ENCODE data around the gene LAMTOR1. TPM values are rescaled to one million over a fixed set of nuclear protein-coding genes. Genes with fewer than 3 reads are reported as not detected.

LAMTOR1 gene
- total RNA-seq, 1 experiment from 2014 or later: 102 TPM

DNA sequence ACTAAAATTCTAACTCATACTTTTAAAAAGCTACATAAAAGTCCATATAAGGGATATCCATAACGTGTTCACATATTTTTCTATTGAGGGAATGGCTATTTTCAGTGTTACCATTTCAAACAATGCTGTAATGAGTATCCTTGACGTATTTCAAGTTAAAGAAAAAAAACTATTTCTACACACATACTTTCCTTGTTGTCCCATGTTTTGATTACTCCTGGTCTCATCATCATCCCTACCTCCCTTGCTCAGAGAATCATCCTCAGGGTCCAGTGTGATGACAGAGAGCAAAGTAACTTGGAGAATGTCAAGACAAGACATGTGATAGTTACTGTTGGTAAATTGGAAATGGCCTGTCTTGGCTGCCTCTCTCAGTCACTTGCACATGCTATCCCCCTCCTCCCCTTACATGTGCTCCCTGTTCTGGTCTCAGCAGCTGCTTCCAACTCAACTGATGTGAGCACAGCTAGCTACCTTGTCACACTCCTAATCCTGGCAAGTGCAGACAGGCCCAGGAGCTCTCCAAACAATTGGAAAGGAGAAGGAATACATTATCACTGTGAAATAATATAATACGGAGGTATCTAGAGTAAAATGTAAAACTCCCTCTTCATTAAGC, 44.6 kb downstream of the LAMTOR1 start:
- H2AFZ ChIP-seq (ENCODE audit: low read length): no peak overlapping the region
- DNase-seq: no peak
- H3K27me3 ChIP-seq (ENCODE audit: low read length): no peaks in the 10 kb centered on the region
- H3K9ac ChIP-seq (ENCODE audit: low read length): no peak overlapping the region
- H4K20me1 ChIP-seq (ENCODE audit: insufficient read depth, low read depth, low read length): peaks cover 16% of the 10 kb centered on the region; the same call in 1 of the 2 replicates
- H3K27ac ChIP-seq (ENCODE audit: low read length): no peak overlapping the region
- H3K9me2 ChIP-seq (replicated peaks; ENCODE audit: insufficient read depth, low read length): no peaks in the 10 kb centered on the region
- no peaks in the 10 kb centered on the region for H3K79me2 ChIP-seq (ENCODE audit: low read length)
- H3K4me3 ChIP-seq (ENCODE audit: low read length): no peak overlapping the region
- H3K9me3 ChIP-seq (ENCODE audit: low read length): no peaks in the 10 kb centered on the region
- no peak overlapping the region for H3K4me2 ChIP-seq (ENCODE audit: low read depth, low read length, poor library complexity, severe bottlenecking)
- peaks cover 4% of the 10 kb centered on the region; the same call in 1 of the 2 replicates for H3K4me1 ChIP-seq (ENCODE audit: low read length)
- H3K36me3 ChIP-seq (ENCODE audit: insufficient read depth, low read length): no peaks in the 10 kb centered on the region

- no peak for DNase-seq
- no peak overlapping the region for H3K4me2 ChIP-seq (ENCODE audit: low read depth, low read length, poor library complexity, severe bottlenecking)
- H3K79me2 ChIP-seq (ENCODE audit: low read length): no peaks in the 10 kb centered on the region
Measured at GRCh38 chr11:72048766-72049460, 54.2 kb downstream of the LAMTOR1 start.

More at GRCh38 chr11:72048766-72049460, 54.2 kb downstream of the LAMTOR1 start:
- H3K27me3 ChIP-seq (ENCODE audit: low read length): no peaks in the 10 kb centered on the region
- no peak overlapping the region for H3K27ac ChIP-seq (ENCODE audit: low read length)
- no peak overlapping the region for H3K9ac ChIP-seq (ENCODE audit: low read length)
- H3K4me1 ChIP-seq (ENCODE audit: low read length): no peaks in the 10 kb centered on the region
- H2AFZ ChIP-seq (ENCODE audit: low read length): no peak overlapping the region
- H4K20me1 ChIP-seq (ENCODE audit: insufficient read depth, low read depth, low read length): peaks cover 57% of the 10 kb centered on the region
- no peaks in the 10 kb centered on the region for H3K36me3 ChIP-seq (ENCODE audit: insufficient read depth, low read length)
- no peak overlapping the region for H3K4me3 ChIP-seq (ENCODE audit: low read length)
- no peaks in the 10 kb centered on the region for H3K9me2 ChIP-seq (replicated peaks; ENCODE audit: insufficient read depth, low read length)
- no peaks in the 10 kb centered on the region for H3K9me3 ChIP-seq (ENCODE audit: low read length)

Small RNA genes within 50 kb of the gene (small RNA-seq; reads per million reads assigned to genes)
- gene MIR3165 (not detected), gene RNU6-72P (not detected)

Other genes with a start within 250 kb of the LAMTOR1 start
- not detected in 2 replicates for gene DEFB131B, start 224.8 kb downstream of the LAMTOR1 start, total RNA-seq (2014; rRNA removed; shearing (Covaris generic); ENCODE audit: low replicate concordance)
- 10.9 and 11.6 TPM in 2 replicates for gene XNDC1N, start 174.7 kb downstream of the LAMTOR1 start, total RNA-seq (2014; rRNA removed; shearing (Covaris generic); ENCODE audit: low replicate concordance)
- 12.0 and 18.5 TPM in 2 replicates for gene RNF121, start 174.3 kb downstream of the LAMTOR1 start, total RNA-seq (2014; rRNA removed; shearing (Covaris generic); ENCODE audit: low replicate concordance)
- gene IL18BP, start 104.4 kb downstream of the LAMTOR1 start, total RNA-seq (2014; rRNA removed; shearing (Covaris generic); ENCODE audit: low replicate concordance): 5.4 and 6.2 TPM in 2 replicates
- 29.0 and 45.3 TPM in 2 replicates for gene NUMA1, start 22.8 kb downstream of the LAMTOR1 start, total RNA-seq (2014; rRNA removed; shearing (Covaris generic); ENCODE audit: low replicate concordance)
- gene LRRC51, start 22.4 kb downstream of the LAMTOR1 start, total RNA-seq (2014; rRNA removed; shearing (Covaris generic); ENCODE audit: low replicate concordance): 2.3 and 4.6 TPM in 2 replicates
- gene TOMT, start 2.6 kb upstream of the LAMTOR1 start, total RNA-seq (2014; rRNA removed; shearing (Covaris generic); ENCODE audit: low replicate concordance): 0.26 TPM in 1 of 2 replicates, not detected in the other
- gene ANAPC15, start 9.4 kb upstream of the LAMTOR1 start, total RNA-seq (2014; rRNA removed; shearing (Covaris generic); ENCODE audit: low replicate concordance): 37.4 and 40.9 TPM in 2 replicates
- not detected in 2 replicates for gene FOLR3, start 32.4 kb upstream of the LAMTOR1 start, total RNA-seq (2014; rRNA removed; shearing (Covaris generic); ENCODE audit: low replicate concordance)
- not detected in 2 replicates for gene FOLR1, start 88.8 kb upstream of the LAMTOR1 start, total RNA-seq (2014; rRNA removed; shearing (Covaris generic); ENCODE audit: low replicate concordance)
- gene FOLR2, start 113.5 kb upstream of the LAMTOR1 start, total RNA-seq (2014; rRNA removed; shearing (Covaris generic); ENCODE audit: low replicate concordance): 9.4 and 16.0 TPM in 2 replicates
- 73.6 and 83.9 TPM in 2 replicates for gene INPPL1, start 121.5 kb upstream of the LAMTOR1 start, total RNA-seq (2014; rRNA removed; shearing (Covaris generic); ENCODE audit: low replicate concordance)
- not detected in 2 replicates for gene PHOX2A, start 140.9 kb upstream of the LAMTOR1 start, total RNA-seq (2014; rRNA removed; shearing (Covaris generic); ENCODE audit: low replicate concordance)